Epidermal melanocyte (primary cell): ENCODE data around the gene ZNF503.

ENCODE experiments used
- DNase-seq: peaks from one replicate; pipeline ENCODE4 v3.0.0; 2011; ENCODE audit warnings: low spot score; ENCODE audit not compliant: insufficient read length

The ZNF503 gene

DNA sequence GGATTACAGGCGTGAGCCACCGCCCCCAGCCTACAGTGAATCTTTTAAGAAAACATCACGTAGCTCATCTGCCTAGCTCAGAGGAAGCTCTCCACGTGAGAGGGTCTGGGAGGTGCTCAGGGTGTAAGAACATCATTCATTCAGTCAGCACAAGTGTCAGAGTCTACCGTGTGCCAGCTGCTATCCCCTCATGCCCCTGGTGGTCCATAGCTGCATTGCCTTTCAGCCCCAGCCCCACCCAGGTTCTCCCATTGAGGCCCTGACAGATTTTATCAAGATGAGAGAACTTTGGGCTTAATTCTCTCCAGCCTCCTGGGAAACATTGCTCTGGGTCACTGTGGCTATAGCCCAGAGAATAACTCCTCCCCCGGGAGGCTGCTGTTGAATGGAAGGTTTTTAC lies 45.1 kb downstream of the ZNF503 start:
- no peak for DNase-seq

DNA sequence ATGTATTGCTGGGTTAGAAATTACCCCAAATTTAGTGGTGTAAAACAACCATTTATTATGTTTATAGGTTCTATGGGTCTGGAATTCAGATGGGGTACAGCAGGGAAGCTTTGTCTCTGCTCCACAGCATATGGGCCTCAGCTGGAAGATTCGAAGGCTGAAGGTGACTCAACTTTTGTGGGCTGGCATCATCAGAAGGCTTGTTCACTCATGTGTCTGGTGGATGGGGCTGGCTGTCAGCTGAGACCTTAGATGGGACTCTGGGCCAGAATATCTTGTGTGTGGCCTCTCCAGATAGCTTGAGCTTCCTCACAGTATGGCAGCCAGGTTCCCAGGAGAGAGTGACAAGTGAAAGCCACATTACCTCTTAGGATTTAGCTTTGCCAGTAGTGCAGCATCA lies 45.9 kb downstream of the ZNF503 start:
- no peak for DNase-seq

DNA sequence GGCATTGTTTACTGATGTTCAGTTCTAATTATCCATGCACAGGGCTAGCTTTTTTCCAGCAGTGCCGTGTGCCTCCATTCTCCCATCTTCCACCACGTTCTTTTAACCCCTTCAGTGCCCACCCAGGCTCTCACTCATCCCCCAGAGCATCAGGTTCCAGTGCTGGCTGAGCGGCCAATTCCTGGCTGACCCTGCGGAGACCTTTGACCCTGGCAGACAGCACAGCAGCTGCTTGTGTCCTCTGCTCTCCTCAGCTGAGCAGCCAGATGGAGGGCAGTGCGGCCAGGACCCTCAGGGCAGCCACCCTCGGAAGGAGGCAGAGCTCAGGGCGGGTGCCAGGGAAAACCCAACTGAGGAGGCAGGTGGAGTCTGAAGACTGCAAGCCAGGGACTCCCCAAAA lies 48.4 kb downstream of the ZNF503 start:
- DNase-seq, result no peak

- no peak for DNase-seq
Measured at GRCh38 chr10:75352650-75353049, 48.9 kb downstream of the ZNF503 start.

DNA sequence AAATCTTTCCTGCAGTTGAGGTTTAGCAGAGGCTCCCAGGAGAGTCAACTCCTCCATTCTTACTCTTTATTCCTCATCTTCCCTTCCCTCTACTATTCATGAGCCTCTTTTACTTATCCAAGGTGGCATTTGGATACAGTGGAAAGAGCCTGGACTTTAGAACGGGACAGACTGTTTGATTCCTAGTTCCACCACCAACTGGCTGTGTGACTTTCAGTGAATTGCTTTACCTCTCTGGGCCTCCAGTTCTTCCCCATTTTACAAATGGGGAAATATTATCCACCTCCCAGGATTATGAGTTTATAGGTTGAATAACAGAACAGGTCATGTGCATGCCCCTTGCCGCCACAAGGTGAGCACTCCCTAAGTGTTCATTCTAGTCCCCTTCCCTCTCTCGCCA lies 49.9 kb downstream of the ZNF503 start:
- DNase-seq, result no peak

- DNase-seq, result no peak
Measured at GRCh38 chr10:75350791-75351190, 50.8 kb downstream of the ZNF503 start.
